Neuron (in vitro differentiated cells): Measurements from ENCODE around the gene PDIA5.

Experiments used
- H2AFZ ChIP-seq: one replicate; pipeline ENCODE4 v1.6.1; 2013; ENCODE audit warnings: low read depth, mild to moderate bottlenecking, inconsistent platforms, low read length, moderate library complexity
- H3K27me3 ChIP-seq: one replicate; pipeline ENCODE4 v1.6.1; 2013; ENCODE audit warnings: low read length; ENCODE audit not compliant: insufficient read depth
- H3K36me3 ChIP-seq: one replicate; pipeline ENCODE4 v1.6.1; 2013; ENCODE audit warnings: low read length; ENCODE audit not compliant: insufficient read depth
- H3K4me1 ChIP-seq: one replicate; pipeline ENCODE4 v1.6.1; 2013; ENCODE audit warnings: low read length; ENCODE audit not compliant: insufficient read depth
- H3K4me3 ChIP-seq: 2 replicates; pipeline ENCODE4 v1.5.1; 2013; ENCODE audit warnings: mild to moderate bottlenecking, low read length, moderate library complexity
- H3K9me3 ChIP-seq: one replicate; pipeline ENCODE4 v1.6.1; 2013; ENCODE audit warnings: low read length

The PDIA5 gene

GRCh38 chr3:123028233-123028828, 38.5 kb upstream of the PDIA5 start:
- Histone ChIP-seq H3K27me3 (no peaks in the 10 kb centered on the region), H2AFZ (peak overlapping the region; percentile 91), H3K4me3 (peak overlapping the region; percentile 97), H3K4me1 (peaks cover 49% of the 10 kb centered on the region), H3K36me3 (peaks cover 24% of the 10 kb centered on the region), H3K9me3 (peaks cover 11% of the 10 kb centered on the region)

GRCh38 chr3:123031051-123031450, 35.8 kb upstream of the PDIA5 start:
- no peaks in the 10 kb centered on the region for H3K36me3 ChIP-seq

GRCh38 chr3:123032057-123032456, 34.8 kb upstream of the PDIA5 start:
- H3K27me3 ChIP-seq, result no peaks in the 10 kb centered on the region
- no peaks in the 10 kb centered on the region for H3K9me3 ChIP-seq
- H3K4me1 ChIP-seq, result peaks cover 36% of the 10 kb centered on the region
- H3K4me3 ChIP-seq, result no peak overlapping the region
- H2AFZ ChIP-seq, result no peak overlapping the region
- no peaks in the 10 kb centered on the region for H3K36me3 ChIP-seq

More at GRCh38 chr3:123031051-123031450, 35.8 kb upstream of the PDIA5 start:
- H2AFZ ChIP-seq, result no peak overlapping the region
- no peaks in the 10 kb centered on the region for H3K27me3 ChIP-seq
- H3K4me1 ChIP-seq, result peaks cover 36% of the 10 kb centered on the region
- H3K4me3 ChIP-seq, result no peak overlapping the region
- no peaks in the 10 kb centered on the region for H3K9me3 ChIP-seq

- H2AFZ ChIP-seq, result no peak overlapping the region
- peaks cover 26% of the 10 kb centered on the region for H3K4me1 ChIP-seq
- H3K4me3 ChIP-seq, result no peak overlapping the region
- H3K36me3 ChIP-seq, result no peaks in the 10 kb centered on the region
- no peaks in the 10 kb centered on the region for H3K27me3 ChIP-seq
- no peaks in the 10 kb centered on the region for H3K9me3 ChIP-seq
Observed at GRCh38 chr3:123034120-123034519, 32.7 kb upstream of the PDIA5 start.

GRCh38 chr3:123034996-123035395, 31.8 kb upstream of the PDIA5 start:
- Histone ChIP-seq H3K4me1 (peaks cover 17% of the 10 kb centered on the region), H3K27me3 (no peaks in the 10 kb centered on the region), H2AFZ (no peak overlapping the region), H3K9me3 (no peaks in the 10 kb centered on the region), H3K36me3 (no peaks in the 10 kb centered on the region), H3K4me3 (no peak overlapping the region)

GRCh38 chr3:123036352-123037014, 30.3 kb upstream of the PDIA5 start:
- H3K36me3 ChIP-seq, result no peaks in the 10 kb centered on the region

GRCh38 chr3:123037015-123037375, 29.8 kb upstream of the PDIA5 start:
- no peaks in the 10 kb centered on the region for H3K36me3 ChIP-seq

More at GRCh38 chr3:123036352-123037014, 30.3 kb upstream of the PDIA5 start:
- Histone ChIP-seq H3K4me1 (peaks cover 4% of the 10 kb centered on the region), H3K4me3 (no peak overlapping the region), H2AFZ (no peak overlapping the region), H3K9me3 (no peaks in the 10 kb centered on the region), H3K27me3 (no peaks in the 10 kb centered on the region)

GRCh38 chr3:123038751-123039150, 28.1 kb upstream of the PDIA5 start:
- Histone ChIP-seq H3K27me3 (no peaks in the 10 kb centered on the region), H2AFZ (no peak overlapping the region), H3K4me3 (no peak overlapping the region), H3K4me1 (no peaks in the 10 kb centered on the region), H3K9me3 (no peaks in the 10 kb centered on the region), H3K36me3 (no peaks in the 10 kb centered on the region)

More at GRCh38 chr3:123037015-123037375, 29.8 kb upstream of the PDIA5 start:
- Histone ChIP-seq H3K27me3 (no peaks in the 10 kb centered on the region), H2AFZ (no peak overlapping the region), H3K9me3 (no peaks in the 10 kb centered on the region), H3K4me3 (no peak overlapping the region), H3K4me1 (no peaks in the 10 kb centered on the region)

- Histone ChIP-seq H3K27me3 (no peaks in the 10 kb centered on the region), H3K36me3 (no peaks in the 10 kb centered on the region), H3K4me3 (no peak overlapping the region), H3K4me1 (no peaks in the 10 kb centered on the region), H3K9me3 (no peaks in the 10 kb centered on the region), H2AFZ (no peak overlapping the region)
Observed at GRCh38 chr3:123039178-123039577, 27.6 kb upstream of the PDIA5 start.

GRCh38 chr3:123042413-123042812, 24.4 kb upstream of the PDIA5 start:
- no peak overlapping the region for H2AFZ ChIP-seq
- no peaks in the 10 kb centered on the region for H3K27me3 ChIP-seq
- H3K9me3 ChIP-seq, result no peaks in the 10 kb centered on the region
- no peaks in the 10 kb centered on the region for H3K36me3 ChIP-seq
- H3K4me1 ChIP-seq, result no peaks in the 10 kb centered on the region
- H3K4me3 ChIP-seq, result no peak overlapping the region

- H3K9me3 ChIP-seq, result no peaks in the 10 kb centered on the region
- H3K4me3 ChIP-seq, result no peak overlapping the region
- H3K27me3 ChIP-seq, result no peaks in the 10 kb centered on the region
- no peak overlapping the region for H2AFZ ChIP-seq
- H3K36me3 ChIP-seq, result no peaks in the 10 kb centered on the region
- H3K4me1 ChIP-seq, result no peaks in the 10 kb centered on the region
Observed at GRCh38 chr3:123044981-123045763, 21.7 kb upstream of the PDIA5 start.

- no peak overlapping the region for H3K4me3 ChIP-seq
Observed at GRCh38 chr3:123046262-123047061, 20.4 kb upstream of the PDIA5 start.

GRCh38 chr3:123047062-123047319, 19.8 kb upstream of the PDIA5 start:
- Histone ChIP-seq H3K4me1 (no peaks in the 10 kb centered on the region), H3K27me3 (no peaks in the 10 kb centered on the region), H3K4me3 (no peak overlapping the region), H3K36me3 (no peaks in the 10 kb centered on the region), H2AFZ (no peak overlapping the region), H3K9me3 (no peaks in the 10 kb centered on the region)

More at GRCh38 chr3:123046262-123047061, 20.4 kb upstream of the PDIA5 start:
- Histone ChIP-seq H3K9me3 (no peaks in the 10 kb centered on the region), H3K36me3 (no peaks in the 10 kb centered on the region), H3K27me3 (no peaks in the 10 kb centered on the region), H3K4me1 (no peaks in the 10 kb centered on the region), H2AFZ (no peak overlapping the region)
